ENCODE results near the gene OAT.

DNA sequence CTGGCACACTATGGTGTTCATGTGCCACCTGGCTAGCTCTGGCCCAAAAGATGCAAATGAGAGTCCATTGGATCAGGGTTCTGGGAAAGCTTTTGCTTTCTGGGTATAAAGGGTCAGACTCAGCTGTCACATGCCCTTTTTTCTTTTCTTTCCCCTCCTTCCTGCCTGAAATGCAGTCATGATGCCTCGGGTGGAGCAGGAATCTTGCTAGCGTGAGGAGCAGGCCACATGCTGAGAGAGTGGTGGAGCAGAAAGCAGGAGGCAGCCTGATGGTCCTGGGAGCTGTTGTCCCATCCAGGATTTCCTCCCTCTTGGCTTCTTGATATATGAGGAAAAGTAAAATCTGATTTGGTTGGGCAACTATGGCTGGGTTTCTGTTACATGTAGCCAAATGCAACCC lies 40.2 kb upstream of the OAT start:
- TF ChIP-seq, protein P1, sequence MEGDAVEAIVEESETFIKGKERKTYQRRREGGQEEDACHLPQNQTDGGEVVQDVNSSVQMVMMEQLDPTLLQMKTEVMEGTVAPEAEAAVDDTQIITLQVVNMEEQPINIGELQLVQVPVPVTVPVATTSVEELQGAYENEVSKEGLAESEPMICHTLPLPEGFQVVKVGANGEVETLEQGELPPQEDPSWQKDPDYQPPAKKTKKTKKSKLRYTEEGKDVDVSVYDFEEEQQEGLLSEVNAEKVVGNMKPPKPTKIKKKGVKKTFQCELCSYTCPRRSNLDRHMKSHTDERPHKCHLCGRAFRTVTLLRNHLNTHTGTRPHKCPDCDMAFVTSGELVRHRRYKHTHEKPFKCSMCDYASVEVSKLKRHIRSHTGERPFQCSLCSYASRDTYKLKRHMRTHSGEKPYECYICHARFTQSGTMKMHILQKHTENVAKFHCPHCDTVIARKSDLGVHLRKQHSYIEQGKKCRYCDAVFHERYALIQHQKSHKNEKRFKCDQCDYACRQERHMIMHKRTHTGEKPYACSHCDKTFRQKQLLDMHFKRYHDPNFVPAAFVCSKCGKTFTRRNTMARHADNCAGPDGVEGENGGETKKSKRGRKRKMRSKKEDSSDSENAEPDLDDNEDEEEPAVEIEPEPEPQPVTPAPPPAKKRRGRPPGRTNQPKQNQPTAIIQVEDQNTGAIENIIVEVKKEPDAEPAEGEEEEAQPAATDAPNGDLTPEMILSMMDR (conservative IDR thresholded peaks at IDR 0.05; ENCODE audit: low read depth, low read length), result no peak
- TF ChIP-seq POLR2A (IDR thresholded peaks at IDR 0.05; ENCODE audit: low read depth, low read length), result no peak
- TF ChIP-seq MAZ (IDR thresholded peaks at IDR 0.05; ENCODE audit: borderline replicate concordance, low read depth, low read length), result no peak
- no peak for TF ChIP-seq RAD21 (IDR thresholded peaks at IDR 0.05; ENCODE audit: low read length)
- TF ChIP-seq SMC3 (IDR thresholded peaks at IDR 0.05; ENCODE audit: low read depth, low read length), result no peak
- TF ChIP-seq BHLHE40 (IDR thresholded peaks at IDR 0.05; ENCODE audit: low read depth, low read length), result no peak
- TF ChIP-seq MAFK (IDR thresholded peaks at IDR 0.05; ENCODE audit: low read depth, low read length), result no peak
- TF ChIP-seq, protein P2, sequence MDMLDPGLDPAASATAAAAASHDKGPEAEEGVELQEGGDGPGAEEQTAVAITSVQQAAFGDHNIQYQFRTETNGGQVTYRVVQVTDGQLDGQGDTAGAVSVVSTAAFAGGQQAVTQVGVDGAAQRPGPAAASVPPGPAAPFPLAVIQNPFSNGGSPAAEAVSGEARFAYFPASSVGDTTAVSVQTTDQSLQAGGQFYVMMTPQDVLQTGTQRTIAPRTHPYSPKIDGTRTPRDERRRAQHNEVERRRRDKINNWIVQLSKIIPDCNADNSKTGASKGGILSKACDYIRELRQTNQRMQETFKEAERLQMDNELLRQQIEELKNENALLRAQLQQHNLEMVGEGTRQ (IDR thresholded peaks at IDR 0.05; ENCODE audit: low read depth, low read length), result no peak
- no peak for TF ChIP-seq CEBPB (IDR thresholded peaks at IDR 0.05; ENCODE audit: low read depth, low read length)
- no peak for TF ChIP-seq NFE2L2 (IDR thresholded peaks at IDR 0.05; ENCODE audit: low read depth, low read length)
- TF ChIP-seq, protein P3, sequence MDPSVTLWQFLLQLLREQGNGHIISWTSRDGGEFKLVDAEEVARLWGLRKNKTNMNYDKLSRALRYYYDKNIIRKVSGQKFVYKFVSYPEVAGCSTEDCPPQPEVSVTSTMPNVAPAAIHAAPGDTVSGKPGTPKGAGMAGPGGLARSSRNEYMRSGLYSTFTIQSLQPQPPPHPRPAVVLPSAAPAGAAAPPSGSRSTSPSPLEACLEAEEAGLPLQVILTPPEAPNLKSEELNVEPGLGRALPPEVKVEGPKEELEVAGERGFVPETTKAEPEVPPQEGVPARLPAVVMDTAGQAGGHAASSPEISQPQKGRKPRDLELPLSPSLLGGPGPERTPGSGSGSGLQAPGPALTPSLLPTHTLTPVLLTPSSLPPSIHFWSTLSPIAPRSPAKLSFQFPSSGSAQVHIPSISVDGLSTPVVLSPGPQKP (IDR thresholded peaks at IDR 0.05; ENCODE audit: borderline replicate concordance, low read depth, low read length), result no peak
- TF ChIP-seq RFX5 (IDR thresholded peaks at IDR 0.05; ENCODE audit: low read depth, low read length), result no peak
